ENCODE results near the gene VSIG4.

Gene VSIG4

DNA sequence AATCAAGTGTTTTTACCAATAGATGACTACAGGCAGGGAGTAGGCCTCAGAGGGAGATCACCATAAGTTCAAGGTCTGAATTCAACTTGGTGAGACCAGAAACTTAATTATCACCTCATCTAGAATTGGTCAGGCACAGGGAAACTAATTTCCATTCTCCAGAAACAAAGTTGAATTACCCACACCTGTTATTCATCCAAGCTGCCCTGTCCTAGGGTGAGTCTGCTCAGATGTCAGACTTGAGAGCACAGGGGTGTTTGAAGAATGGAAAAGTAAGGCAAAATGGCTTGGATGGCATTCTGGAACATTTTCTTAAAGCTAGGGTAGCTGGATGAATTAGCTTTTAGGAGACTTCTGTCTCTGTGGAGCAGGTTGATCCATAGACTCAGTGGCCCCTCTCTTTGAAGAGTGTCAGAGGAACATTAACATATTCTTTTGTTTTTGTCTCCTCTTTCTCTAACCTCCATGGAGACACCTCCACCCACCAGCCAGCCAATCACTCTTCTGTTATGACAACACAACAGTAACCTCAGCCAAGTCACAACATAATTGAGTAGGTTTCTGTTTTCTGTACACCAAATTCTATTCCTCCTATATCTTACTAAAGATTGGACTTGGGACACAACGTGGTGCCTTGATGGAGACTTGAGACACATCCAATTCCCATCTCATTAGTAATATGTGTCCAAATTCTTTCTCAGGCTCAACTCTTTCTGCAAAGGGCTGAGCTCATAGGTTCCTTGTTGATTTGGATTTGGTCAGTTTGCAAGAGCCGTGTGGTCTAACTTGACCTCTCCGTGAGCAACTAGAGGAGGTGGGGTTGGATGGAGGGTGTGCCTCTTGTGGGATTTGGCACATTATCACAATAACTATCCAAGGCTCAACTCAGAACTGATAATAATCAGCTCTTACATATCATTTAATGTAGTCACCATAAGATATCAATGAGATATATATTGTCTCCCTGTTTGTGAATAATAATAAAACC is 45.1 kb downstream of the VSIG4 start:
- no peak overlapping the region for H3K4me3 ChIP-seq (ENCODE audit: low read depth, low read length)
- TF ChIP-seq, protein P1, sequence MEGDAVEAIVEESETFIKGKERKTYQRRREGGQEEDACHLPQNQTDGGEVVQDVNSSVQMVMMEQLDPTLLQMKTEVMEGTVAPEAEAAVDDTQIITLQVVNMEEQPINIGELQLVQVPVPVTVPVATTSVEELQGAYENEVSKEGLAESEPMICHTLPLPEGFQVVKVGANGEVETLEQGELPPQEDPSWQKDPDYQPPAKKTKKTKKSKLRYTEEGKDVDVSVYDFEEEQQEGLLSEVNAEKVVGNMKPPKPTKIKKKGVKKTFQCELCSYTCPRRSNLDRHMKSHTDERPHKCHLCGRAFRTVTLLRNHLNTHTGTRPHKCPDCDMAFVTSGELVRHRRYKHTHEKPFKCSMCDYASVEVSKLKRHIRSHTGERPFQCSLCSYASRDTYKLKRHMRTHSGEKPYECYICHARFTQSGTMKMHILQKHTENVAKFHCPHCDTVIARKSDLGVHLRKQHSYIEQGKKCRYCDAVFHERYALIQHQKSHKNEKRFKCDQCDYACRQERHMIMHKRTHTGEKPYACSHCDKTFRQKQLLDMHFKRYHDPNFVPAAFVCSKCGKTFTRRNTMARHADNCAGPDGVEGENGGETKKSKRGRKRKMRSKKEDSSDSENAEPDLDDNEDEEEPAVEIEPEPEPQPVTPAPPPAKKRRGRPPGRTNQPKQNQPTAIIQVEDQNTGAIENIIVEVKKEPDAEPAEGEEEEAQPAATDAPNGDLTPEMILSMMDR (IDR thresholded peaks at IDR 0.05; ENCODE audit: insufficient read depth, low read depth, low read length, missing control alignments) = no peak
- DNase-seq (ENCODE audit: low read depth) = no peak

- TF ChIP-seq, protein P1 (IDR thresholded peaks at IDR 0.05; ENCODE audit: insufficient read depth, low read depth, low read length, missing control alignments) = no peak
- H3K4me3 ChIP-seq (ENCODE audit: low read depth, low read length) = no peak overlapping the region
- DNase-seq (ENCODE audit: low read depth) = no peak
These were observed 45.9 kb downstream of the VSIG4 start for GRCh38 chrX:65993915-65994460.

DNA sequence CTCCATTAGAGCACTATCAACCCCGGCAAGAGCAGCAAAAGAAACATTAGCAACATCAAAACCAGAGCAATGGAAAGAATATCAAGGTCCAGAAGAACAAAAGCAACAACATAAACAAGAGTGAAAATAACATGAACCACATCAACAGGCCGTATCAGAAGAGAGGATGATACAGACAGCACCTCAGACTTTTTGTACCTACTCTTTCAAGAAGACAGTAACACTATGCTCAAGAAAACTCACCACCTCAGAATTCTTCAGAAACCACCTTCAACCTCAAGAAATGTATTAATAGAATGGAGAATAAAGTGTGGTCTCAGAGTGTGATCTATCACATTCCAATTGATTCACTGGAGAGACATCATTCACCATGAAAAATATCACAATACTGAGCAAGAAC is 46.5 kb downstream of the VSIG4 start:
- no peak overlapping the region for H3K4me3 ChIP-seq (ENCODE audit: low read depth, low read length)
- TF ChIP-seq, protein P1 (IDR thresholded peaks at IDR 0.05; ENCODE audit: insufficient read depth, low read depth, low read length, missing control alignments) = no peak
- no peak for DNase-seq (ENCODE audit: low read depth)

DNA sequence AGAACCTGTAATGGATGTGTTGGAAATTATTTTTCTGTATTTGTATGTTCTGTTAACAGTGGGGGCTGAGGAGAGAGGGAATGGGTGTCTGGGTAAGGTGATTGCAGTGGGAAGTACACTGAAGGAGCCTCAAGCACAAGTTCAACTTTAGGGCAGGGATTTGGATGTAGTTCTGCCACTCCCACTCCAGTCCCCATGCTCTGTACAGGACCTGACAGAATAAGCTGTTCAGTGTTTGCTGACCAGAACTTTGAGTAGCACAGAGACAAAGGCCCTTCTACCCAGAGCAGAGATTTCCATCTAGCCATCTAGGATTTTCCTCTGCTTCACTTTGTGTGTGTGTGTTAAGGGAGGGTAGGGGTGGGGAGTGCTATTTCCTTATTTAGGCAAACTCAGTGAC is 49.2 kb downstream of the VSIG4 start:
- DNase-seq (ENCODE audit: low read depth) = no peak
- no peak overlapping the region for H3K4me3 ChIP-seq (ENCODE audit: low read depth, low read length)
- TF ChIP-seq, protein P1 (IDR thresholded peaks at IDR 0.05; ENCODE audit: insufficient read depth, low read depth, low read length, missing control alignments) = no peak

GRCh38 chrX:65987811-65988210 is 52.1 kb downstream of the VSIG4 start:
- TF ChIP-seq, protein P1 (IDR thresholded peaks at IDR 0.05; ENCODE audit: insufficient read depth, low read depth, low read length, missing control alignments) = no peak
- no peak for DNase-seq (ENCODE audit: low read depth)
- H3K4me3 ChIP-seq (ENCODE audit: low read depth, low read length) = no peak overlapping the region

DNA sequence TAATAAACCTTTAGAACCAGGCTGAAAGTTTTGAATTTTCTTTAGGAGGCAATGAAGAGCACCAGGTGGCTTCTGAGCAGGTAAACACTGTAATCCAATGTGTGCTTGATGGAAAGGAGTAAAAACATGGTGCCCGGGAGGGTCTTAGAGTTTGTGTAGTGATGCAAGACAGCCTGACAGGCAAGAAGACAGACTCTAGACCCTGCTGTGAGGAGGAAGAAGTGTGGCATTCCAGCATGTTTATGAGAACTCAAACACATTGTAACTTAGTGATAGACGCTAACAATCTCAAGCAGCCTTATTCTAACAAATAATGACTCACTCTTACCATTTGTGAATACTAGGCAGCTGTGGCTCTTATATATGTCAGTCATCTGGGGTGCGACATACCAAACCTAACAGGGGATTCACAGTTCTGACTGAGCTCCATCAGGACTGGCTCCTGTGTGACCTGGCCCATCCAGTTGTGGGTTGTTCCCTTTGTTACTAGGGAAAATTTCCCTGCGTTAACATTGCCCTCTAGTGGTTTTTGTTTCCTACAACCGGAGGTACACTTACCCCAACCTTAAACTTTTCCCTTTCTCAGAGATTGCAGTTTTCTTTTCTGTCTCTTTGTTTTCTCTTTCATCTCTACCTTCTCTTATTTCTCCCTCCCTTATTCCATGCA is 53.8 kb downstream of the VSIG4 start:
- no peak overlapping the region for H3K4me3 ChIP-seq (ENCODE audit: low read depth, low read length)
- TF ChIP-seq, protein P1 (IDR thresholded peaks at IDR 0.05; ENCODE audit: insufficient read depth, low read depth, low read length, missing control alignments) = peak; percentile 41
- peak; percentile 74 for DNase-seq (ENCODE audit: low read depth)

All from GM12865 (cell line).